Transverse colon (tissue), 4 donors: ENCODE measurements around the gene RABL6. TPM values are rescaled to one million over a fixed set of nuclear protein-coding genes. Genes with fewer than 3 reads are reported as not detected.
"Not testable (repeated sequence)": the region's sequence is repeated elsewhere in the genome, so short reads cannot be mapped to it uniquely, and the experiment has no call there.

Experiments used
- DNase-seq: peaks from one replicate; pipeline ENCODE4 v3.0.0-alpha.2; 2019
- H3K27ac ChIP-seq, 4 donors: fragments of 200-600 bp; sonication (generic); 2 replicates each; pipeline ENCODE4 v1.5.1; 2016 to 2018; ENCODE audit warnings: inconsistent platforms in 4 of 4
- H3K27me3 ChIP-seq: fragments of 200-600 bp; sonication (generic); 2 replicates; pipeline ENCODE4 v1.5.1; 2017; ENCODE audit warnings: inconsistent platforms
- H3K36me3 ChIP-seq, 4 donors: fragments of 200-600 bp; sonication (generic); 2 replicates each; pipeline ENCODE4 v1.5.1; 2017 to 2019; ENCODE audit warnings: inconsistent platforms in 4 of 4
- H3K4me1 ChIP-seq, 4 donors: fragments of 200-600 bp; sonication (generic); 2 replicates each; pipeline ENCODE4 v1.5.1; 2017 to 2020; ENCODE audit warnings: inconsistent platforms in 4 of 4
- H3K4me3 ChIP-seq, 4 donors: fragments of 200-600 bp; sonication (generic); 1 replicate in 1 of 4; 2 replicates in 3 of 4; pipeline versions ENCODE4 v1.5.1 to v1.6.1; 2017 to 2019; ENCODE audit warnings: inconsistent platforms in 4 of 4
- H3K9me3 ChIP-seq, 2 donors: fragments of 200-600 bp; sonication (generic); 2 replicates each; pipeline ENCODE4 v1.5.1; 2017 to 2019; ENCODE audit warnings: inconsistent platforms in 2 of 2
- EP300 ChIP-seq: sonication (generic); formaldehyde crosslinking; IDR thresholded peaks from one replicate; pipeline ENCODE4 v1.6.1; 2017; ENCODE audit warnings: antibody characterized with exemption, low read depth
- POLR2A ChIP-seq: fragments of 450-650 bp; IDR thresholded peaks from one replicate; pipeline ENCODE4 v1.6.1; 2016; ENCODE audit warnings: antibody characterized with exemption, mild to moderate bottlenecking, moderate library complexity
- POLR2AphosphoS5 ChIP-seq, 3 donors: sonication (generic); formaldehyde crosslinking; IDR thresholded peaks; one replicate each; pipeline ENCODE4 v1.6.1; 2016; ENCODE audit warnings: antibody characterized with exemption in 3 of 3
- WGBS, 2 donors: methylation state at CpG; one replicate each; pipeline ENCODE4 v1.1.5; 2018; ENCODE audit warnings: low coverage in 1 of 2; 5-methylcytosine and 5-hydroxymethylcytosine counted together
- in situ Hi-C, 4 donors: fragments of 200-750 bp; cut with MboI; loops; one replicate each; pipeline versions ENCODE4 v1.15.0 to v1.15.1; 2017; ENCODE audit warnings: low sequenced_read_pairs in 3 of 4, low pct_ligation_motif_present in 1 of 4, low pct_unique_long_range_greater_than_20kb in 1 of 4
- intact Hi-C: fragments of 100-400 bp; cut with DNase I; formaldehyde crosslinking; loops from one replicate; pipeline ENCODE4 v1.15.1; 2023; ENCODE audit warnings: low total_unique reads
- total RNA-seq, 4 donors: library from RNA; depleted of rRNA; stranded (reverse); fragments of >200 nt; gene quantifications; one replicate each; pipeline ENCODE4 v1.1.0, GENCODE V29; 2016
- TF ChIP-seq, protein P1 (sequence below), 5 experiments: fragments of 200-600 bp in 3 of 5; fragments of 450-650 bp in 2 of 5; sonication (generic) in 3 of 5; IDR thresholded peaks; 1 replicate in 2 of 5; 2 replicates in 3 of 5; pipeline ENCODE4 v1.5.1; 2016 to 2017; ENCODE audit warnings: antibody characterized with exemption in 5 of 5, inconsistent platforms in 3 of 5, mild to moderate bottlenecking in 2 of 5, moderate library complexity in 1 of 5

RABL6 gene
- total RNA-seq, 4 donors from 2014 or later: 71.3 to 227 (median 160) TPM

DNA sequence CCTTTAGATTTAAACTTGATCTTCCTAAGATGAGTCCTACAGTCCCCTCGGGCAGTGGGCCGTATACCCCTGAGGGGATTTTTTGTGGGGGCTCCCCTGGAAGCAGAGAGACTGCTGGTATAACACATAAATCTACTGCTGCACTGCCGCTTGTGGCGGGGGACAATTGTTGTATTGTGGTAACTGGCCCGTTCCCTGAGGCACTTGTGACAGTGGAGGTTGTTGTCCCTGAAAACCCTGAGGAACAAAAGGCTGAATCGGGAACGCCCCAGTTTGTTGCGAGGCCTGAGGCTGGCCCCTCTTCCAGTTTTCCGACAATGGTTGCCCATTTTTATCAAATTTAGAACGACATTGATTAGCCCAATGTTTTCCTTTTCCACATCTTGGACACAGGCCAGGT lies 21.3 kb upstream of the RABL6 start:
- Histone ChIP-seq H3K36me3 (no peaks in the 10 kb centered on the region), H3K27me3 (no peaks in the 10 kb centered on the region), H3K4me1 (peaks cover 14 to 33% (median 22%) of the 10 kb centered on the region in 4 donors), H3K27ac (peak overlapping the region in 1 of 4 donors; percentile 95), H3K9me3 (no peaks in the 10 kb centered on the region), H3K4me3 (no peak overlapping the region)
- DNase-seq: no peak
- intact Hi-C loops: loop anchor here (2.0 kb wide), 1 partner anchor 248 kb away; no protein-coding TSS in a partner anchor
- no peak for TF ChIP-seq POLR2A
- TF ChIP-seq POLR2AphosphoS5 (IDR thresholded peaks at IDR 0.05): no peak
- TF ChIP-seq, protein P1, sequence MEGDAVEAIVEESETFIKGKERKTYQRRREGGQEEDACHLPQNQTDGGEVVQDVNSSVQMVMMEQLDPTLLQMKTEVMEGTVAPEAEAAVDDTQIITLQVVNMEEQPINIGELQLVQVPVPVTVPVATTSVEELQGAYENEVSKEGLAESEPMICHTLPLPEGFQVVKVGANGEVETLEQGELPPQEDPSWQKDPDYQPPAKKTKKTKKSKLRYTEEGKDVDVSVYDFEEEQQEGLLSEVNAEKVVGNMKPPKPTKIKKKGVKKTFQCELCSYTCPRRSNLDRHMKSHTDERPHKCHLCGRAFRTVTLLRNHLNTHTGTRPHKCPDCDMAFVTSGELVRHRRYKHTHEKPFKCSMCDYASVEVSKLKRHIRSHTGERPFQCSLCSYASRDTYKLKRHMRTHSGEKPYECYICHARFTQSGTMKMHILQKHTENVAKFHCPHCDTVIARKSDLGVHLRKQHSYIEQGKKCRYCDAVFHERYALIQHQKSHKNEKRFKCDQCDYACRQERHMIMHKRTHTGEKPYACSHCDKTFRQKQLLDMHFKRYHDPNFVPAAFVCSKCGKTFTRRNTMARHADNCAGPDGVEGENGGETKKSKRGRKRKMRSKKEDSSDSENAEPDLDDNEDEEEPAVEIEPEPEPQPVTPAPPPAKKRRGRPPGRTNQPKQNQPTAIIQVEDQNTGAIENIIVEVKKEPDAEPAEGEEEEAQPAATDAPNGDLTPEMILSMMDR (IDR thresholded peaks at IDR 0.05): no peak
- no peak for TF ChIP-seq EP300
- in situ Hi-C loops: loop anchor here (10.0 to 25.0 kb wide), 3 partner anchors 248 to 258 kb away; partner anchors contain the start of genes FUT7 (in 3 of the 4), NPDC1 (in 3 of the 4) and ABCA2 (in 2 of the 4)
- 63% methylated on average over 10 of the region's 10 CpGs; no CpG with 5 or more reads in 1 of the 2 donors for WGBS, 2 donors

DNA sequence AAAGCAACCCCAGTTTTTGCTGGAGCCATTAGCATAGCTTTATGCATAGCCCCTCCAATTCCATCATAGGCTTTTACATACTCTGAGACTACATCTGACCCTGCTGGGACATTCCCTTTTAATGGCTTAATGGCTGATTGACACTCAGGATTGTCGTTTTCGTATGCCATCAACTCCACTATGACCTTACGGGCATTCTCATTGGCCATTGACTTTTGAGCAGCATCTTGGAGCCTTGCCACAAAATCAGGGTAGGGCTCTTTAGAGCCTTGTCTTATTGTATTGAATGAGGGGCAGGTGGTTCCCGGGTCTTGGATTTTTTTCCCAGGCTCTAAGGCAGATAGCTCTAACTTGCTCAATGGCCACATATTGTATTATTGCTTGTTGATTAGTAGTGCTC lies 20.8 kb upstream of the RABL6 start:
- 17 to 29% methylated on average over 4 of the region's 4 CpGs for WGBS, 2 donors
- intact Hi-C loops (loop anchor here (2.0 kb wide), 1 partner anchor 248 kb away; no protein-coding TSS in a partner anchor), in situ Hi-C loops (loop anchor here (10.0 to 25.0 kb wide), 3 partner anchors 248 to 258 kb away; partner anchors contain the start of genes FUT7 (in 3 of the 4), NPDC1 (in 3 of the 4) and ABCA2 (in 2 of the 4))
- not testable (repeated sequence) for H3K36me3 ChIP-seq, H3K9me3 ChIP-seq, H3K4me3 ChIP-seq, H3K27me3 ChIP-seq
- H3K4me1 ChIP-seq: peaks cover 14 to 38% (median 27%) of the 10 kb centered on the region in 4 donors
- DNase-seq: peak; percentile 45
- peak overlapping the region in 1 of 4 donors; percentile 95 for H3K27ac ChIP-seq

DNA sequence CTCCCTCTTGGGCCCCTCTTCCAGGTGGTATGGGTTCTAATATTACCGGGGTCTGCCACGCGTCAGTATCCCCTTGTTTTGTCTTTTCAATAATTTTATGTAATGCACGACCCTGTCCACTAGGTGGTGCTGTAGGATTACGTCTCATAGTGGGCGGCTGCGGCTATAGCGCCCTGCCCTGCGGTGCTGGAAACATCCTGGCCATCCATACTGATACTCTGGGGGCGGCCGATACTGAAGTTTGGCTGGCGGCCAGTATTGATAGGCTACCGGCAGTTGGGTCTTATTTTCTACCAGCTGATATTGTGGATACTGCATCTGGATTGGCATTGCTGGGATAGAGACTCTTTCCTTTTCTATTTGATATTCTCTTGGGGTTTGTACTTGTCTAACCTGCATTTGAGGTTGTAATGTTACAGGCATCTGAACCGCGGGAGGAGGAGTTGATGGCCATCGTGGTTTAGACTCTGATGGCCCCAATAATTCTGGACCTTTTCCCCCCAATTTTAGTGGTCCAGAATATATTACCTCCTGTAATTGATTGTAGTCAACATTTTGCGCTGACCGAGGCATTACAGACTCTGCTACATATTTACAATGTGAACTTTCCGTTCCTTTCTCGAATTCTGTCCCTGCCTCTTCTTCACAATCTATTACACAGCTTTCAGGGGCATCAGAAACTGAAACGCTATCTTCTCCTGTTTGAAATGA lies 19.9 kb upstream of the RABL6 start:
- Histone ChIP-seq H3K4me1 (peaks cover 19 to 46% (median 36%) of the 10 kb centered on the region in 4 donors), H3K9me3 (no peaks in the 10 kb centered on the region), H3K36me3 (no peaks in the 10 kb centered on the region), H3K4me3 (peak overlapping the region in 2 of 4 donors; percentile 7 to 33), H3K27me3 (no peaks in the 10 kb centered on the region), H3K27ac (peak overlapping the region; percentile 95 to 99 (median 96))
- intact Hi-C loops: loop anchor here (2.0 kb wide), 1 partner anchor 247 kb away; no protein-coding TSS in a partner anchor
- 10 to 28% methylated on average over 8 to 21 of the region's 21 CpGs for WGBS, 2 donors
- peak; percentile 77 for DNase-seq
- TF ChIP-seq, protein P1 (IDR thresholded peaks at IDR 0.05): peak; percentile 85 to 94 (median 89)
- no peak for TF ChIP-seq POLR2AphosphoS5 (IDR thresholded peaks at IDR 0.05)
- in situ Hi-C loops: loop anchor here (10.0 to 25.0 kb wide), 3 partner anchors 247 to 257 kb away; partner anchors contain the start of genes FUT7 (in 3 of the 4), NPDC1 (in 3 of the 4) and ABCA2 (in 2 of the 4)

DNA sequence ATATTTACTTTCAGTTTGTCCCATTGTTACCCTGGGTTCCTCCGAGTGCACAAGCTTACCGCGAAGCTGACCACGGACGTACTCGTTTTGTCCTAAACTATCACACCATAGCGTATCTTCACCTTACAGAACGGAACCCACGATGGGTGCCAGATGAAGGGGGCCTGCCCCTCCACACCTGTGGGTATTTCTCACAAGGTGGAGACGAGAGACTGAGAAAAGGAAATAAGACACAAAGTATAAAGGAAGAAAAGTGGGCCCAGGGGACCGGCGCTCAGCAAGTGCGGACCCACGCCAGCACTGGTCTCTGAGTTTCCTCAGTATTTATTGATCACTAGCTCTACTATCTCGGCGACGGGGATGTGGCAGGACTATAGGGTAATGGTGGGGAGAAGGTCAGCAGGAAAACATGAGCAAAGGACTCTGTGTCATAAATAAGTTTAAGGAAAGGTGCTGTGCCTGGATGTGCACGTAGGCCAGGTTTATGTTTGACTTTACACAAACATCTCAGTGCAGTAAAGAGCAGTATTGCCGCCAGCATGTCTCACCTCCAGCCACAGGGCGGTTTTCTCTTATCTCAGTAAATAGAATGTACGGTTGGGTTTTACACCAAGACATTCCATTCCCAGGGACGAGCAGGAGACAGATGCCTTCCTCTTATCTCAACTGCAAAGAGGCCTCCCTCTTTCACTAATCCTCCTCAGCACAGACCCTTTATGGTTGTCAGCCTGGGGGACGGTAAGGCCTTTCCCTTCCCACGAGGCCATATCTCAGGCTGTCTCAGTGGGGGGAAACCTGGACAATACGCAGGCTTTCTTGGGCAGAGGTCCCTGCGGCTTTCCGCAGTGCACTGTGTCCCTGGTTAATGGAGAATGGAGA lies 18.9 kb upstream of the RABL6 start:
- H3K36me3 ChIP-seq, intact Hi-C loops, H3K9me3 ChIP-seq, H3K27me3 ChIP-seq: not testable (repeated sequence)
- peak overlapping the region; percentile 95 to 99 (median 96) for H3K27ac ChIP-seq
- in situ Hi-C loops: loop anchor here (10.0 to 25.0 kb wide), 3 partner anchors 246 to 256 kb away; partner anchors contain the start of genes FUT7 (in 3 of the 4), NPDC1 (in 3 of the 4) and ABCA2 (in 2 of the 4)
- TF ChIP-seq POLR2A (peak; percentile 47), POLR2AphosphoS5 (IDR thresholded peaks at IDR 0.05) (peak; percentile 23 to 49 (median 49))
- TF ChIP-seq, protein P1 (IDR thresholded peaks at IDR 0.05): peak in 1 of 5 experiments; percentile 27
- H3K4me1 ChIP-seq: peaks cover 19 to 57% (median 46%) of the 10 kb centered on the region in 4 donors
- DNase-seq: peak; percentile 63
- peak overlapping the region in 2 of 4 donors; percentile 7 to 33 for H3K4me3 ChIP-seq
- WGBS, 2 donors: 25 to 50% methylated on average over 13 to 27 of the region's 27 CpGs
